K562 (cell line): Measurements from ENCODE around the gene NAPA. TPM values are rescaled to one million over a fixed set of nuclear protein-coding genes. Genes with fewer than 3 reads are reported as not detected.
A peak's percentile ranks its signal among the peaks of the same experiment; 100 is the strongest.

Experiments used
- BRD4 ChIP-seq: fragments of 200-600 bp; sonication (generic); IDR thresholded peaks from 2 replicates; pipeline ENCODE4 v1.6.1; 2017; ENCODE audit warnings: inconsistent platforms
- BRD9 ChIP-seq: fragments of 450-650 bp; IDR thresholded peaks from 2 replicates; pipeline ENCODE4 v1.6.1; 2018; ENCODE audit warnings: low read depth; ENCODE audit not compliant: partially characterized antibody
- BRF1 ChIP-seq: IDR thresholded peaks from 3 replicates; pipeline ENCODE4 v1.6.1; 2011; ENCODE audit warnings: borderline replicate concordance, mild to moderate bottlenecking; ENCODE audit not compliant: insufficient read length; ENCODE audit errors: extremely low read depth
- CBFA2T3 ChIP-seq: fragments of 450-650 bp; IDR thresholded peaks from 2 replicates; pipeline ENCODE4 v1.6.1; 2017
- EGR1 ChIP-seq: fragments of 450-650 bp; conservative IDR thresholded peaks from 2 replicates; pipeline ENCODE4 v1.6.1; 2017; ENCODE audit warnings: mild to moderate bottlenecking
- ELF1 ChIP-seq: fragments of 200-800 bp; sonication (Bioruptor generic); IDR thresholded peaks from 2 replicates; pipeline ENCODE4 v1.6.1; 2016; ENCODE audit warnings: missing genetic modification characterization, missing compliant biosample characterization
- ESRRA ChIP-seq: fragments of 450-650 bp; IDR thresholded peaks from 2 replicates; pipeline ENCODE4 v1.6.1; 2014; ENCODE audit warnings: low read depth, mild to moderate bottlenecking, moderate library complexity, borderline replicate concordance
- FOSL1 ChIP-seq: fragments of 200-800 bp; sonication (Bioruptor generic); conservative IDR thresholded peaks from 2 replicates; pipeline ENCODE4 v1.6.1; 2016; ENCODE audit warnings: missing genetic modification characterization, missing compliant biosample characterization
- GATAD2B ChIP-seq: fragments of 450-650 bp; IDR thresholded peaks from 2 replicates; pipeline ENCODE4 v1.6.1; 2017; ENCODE audit warnings: mild to moderate bottlenecking, borderline replicate concordance
- HDAC6 ChIP-seq: IDR thresholded peaks from 2 replicates; pipeline ENCODE4 v1.6.1; 2012; ENCODE audit warnings: low read depth, mild to moderate bottlenecking, control low read depth, inconsistent platforms, low read length, moderate library complexity
- HMG20B ChIP-seq: fragments of 250-450 bp; sonication (Bioruptor Pico); IDR thresholded peaks from 2 replicates; pipeline ENCODE4 v1.5.0; 2021; ENCODE audit warnings: mild to moderate bottlenecking
- MEF2D ChIP-seq: conservative IDR thresholded peaks from 2 replicates; pipeline ENCODE4 v1.6.1; 2016; ENCODE audit warnings: low read depth, missing genetic modification characterization, missing compliant biosample characterization
- MTA2 ChIP-seq: fragments of 450-650 bp; IDR thresholded peaks from 2 replicates; pipeline ENCODE4 v1.6.1; 2016; ENCODE audit warnings: low read depth
- PBX2 ChIP-seq, 2 experiments: IDR thresholded peaks in 1 of 2; conservative IDR thresholded peaks in 1 of 2; 2 replicates each; pipeline ENCODE4 v1.6.1; 2016; ENCODE audit warnings: low read depth in 2 of 2, mild to moderate bottlenecking in 1 of 2, missing compliant biosample characterization in 1 of 2, missing genetic modification characterization in 1 of 2, moderate library complexity in 1 of 2
- PHF21A ChIP-seq: fragments of 450-650 bp; IDR thresholded peaks from 2 replicates; pipeline ENCODE4 v1.6.1; 2017; ENCODE audit warnings: low read depth, borderline replicate concordance
- POLR2AphosphoS5 ChIP-seq: IDR thresholded peaks from 2 replicates; pipeline ENCODE4 v1.6.1; 2011; ENCODE audit warnings: mild to moderate bottlenecking, low read depth, low read length, moderate library complexity; ENCODE audit not compliant: control insufficient read depth, insufficient read depth
- TSC22D4 ChIP-seq: fragments of 450-650 bp; IDR thresholded peaks from 2 replicates; pipeline ENCODE4 v1.6.1; 2016; ENCODE audit warnings: missing genetic modification characterization, missing biosample characterization, control low read depth
- ZBTB43 ChIP-seq: sonication (generic); formaldehyde crosslinking; IDR thresholded peaks from 2 replicates; pipeline ENCODE4 v1.8.0; 2023; ENCODE audit warnings: mild to moderate bottlenecking, missing genetic modification reagents
- ZBTB8A ChIP-seq: fragments of 450-650 bp; IDR thresholded peaks from 2 replicates; pipeline ENCODE4 v1.6.1; 2018; ENCODE audit warnings: mild to moderate bottlenecking, moderate library complexity; ENCODE audit not compliant: partially characterized antibody
- ZFP36 ChIP-seq: fragments of 150-350 bp; IDR thresholded peaks from 2 replicates; pipeline ENCODE4 v1.6.1; 2018; ENCODE audit warnings: low read length, low read depth; ENCODE audit not compliant: partially characterized antibody
- ZFP91 ChIP-seq: sonication (generic); formaldehyde crosslinking; IDR thresholded peaks from 2 replicates; pipeline ENCODE4 v1.8.0; 2022; ENCODE audit warnings: mild to moderate bottlenecking, missing genetic modification reagents
- ZNF511 ChIP-seq: sonication (generic); formaldehyde crosslinking; IDR thresholded peaks from 2 replicates; pipeline ENCODE4 v1.8.0; 2022; ENCODE audit warnings: mild to moderate bottlenecking, missing genetic modification reagents
- ZNF586 ChIP-seq: fragments of 450-650 bp; formaldehyde crosslinking; conservative IDR thresholded peaks from 2 replicates; pipeline ENCODE4 v1.4.0; 2020; ENCODE audit warnings: mild to moderate bottlenecking, moderate library complexity
- polyA plus RNA-seq, 8 experiments: library from polyadenylated mRNA; depleted of rRNA in 4 of 8; stranded (reverse) in 5 of 8; unstranded in 3 of 8; fragments of >200 nt; fragmentation: Nextera tagmentation in 2 of 8; fragmentation: Illumina TruSeq in 1 of 8; extraction: Ambion mirVana in 2 of 8; extraction: Trizol in 1 of 8; gene quantifications; 2 replicates each; pipeline versions ENCODE4 v1.2.1 to v1.2.3, GENCODE V29; 2011 to 2014; ENCODE audit warnings: inconsistent platforms in 1 of 8, missing spikeins in 1 of 8
- total RNA-seq, 7 experiments: library from RNA; depleted of rRNA in 6 of 7; stranded (reverse); fragments of >200 nt in 6 of 7; fragmentation: Illumina TruSeq in 2 of 7; extraction: Trizol in 2 of 7; gene quantifications; 2 replicates each; pipeline versions ENCODE4 v1.2.1 to v1.2.3, GENCODE V29; 2011 to 2021; ENCODE audit warnings: low replicate concordance in 1 of 7

Gene NAPA
- total and polyA plus RNA-seq, 9 of the 15 experiments (the other 6 are each of a cell fraction or from before 2014, with no cell fraction given), result 5.4 to 98.6 (median 77.5) TPM

- no peak for TF ChIP-seq ZFP91 (CRISPR knock-in tag)
- peak; percentile 96 for TF ChIP-seq EGR1
- no peak for TF ChIP-seq MTA2
- TF ChIP-seq MEF2D (tag), result peak; percentile 71; the same call in 1 of the 2 replicates
- peak; percentile 42; the same call in 1 of the 2 replicates for TF ChIP-seq ZNF511
- no peak for TF ChIP-seq GATAD2B
- peak; percentile 56 for TF ChIP-seq POLR2AphosphoS5
- TF ChIP-seq HMG20B, result no peak
- peak; percentile 46 for TF ChIP-seq FOSL1 (tag)
- no peak for TF ChIP-seq PHF21A
- TF ChIP-seq ZBTB43 (CRISPR knock-in tag), result no peak
- no peak for TF ChIP-seq ZFP36
- no peak; the same call in 1 of the 2 replicates for TF ChIP-seq CBFA2T3
- TF ChIP-seq HDAC6, result no peak
- no peak for TF ChIP-seq ZNF586
- TF ChIP-seq BRF1, result no peak
- peak; percentile 90; the same call in 1 of the 2 replicates for TF ChIP-seq ESRRA
- TF ChIP-seq ZBTB8A, result no peak
- TF ChIP-seq ELF1 (tag), result no peak
- TF ChIP-seq PBX2 (CRISPR knock-in tag; IDR thresholded peaks at IDR 0.05; ENCODE audit: low read depth), result no peak
- peak; percentile 50 for TF ChIP-seq PBX2 (tag; conservative IDR thresholded peaks at IDR 0.05; ENCODE audit: low read depth)
- TF ChIP-seq BRD4, result no peak
- TF ChIP-seq BRD9, result no peak
- TF ChIP-seq TSC22D4 (tag), result no peak
These were observed at the start of gene NAPA (continued) for GRCh38 chr19:47514869-47515588.
